Esophagus squamous epithelium (tissue), 4 donors: Measurements from ENCODE around the gene LCN9.

Experiments
- CTCF ChIP-seq, 6 experiments: fragments of 450-650 bp in 4 of 6; fragments of 200-600 bp in 2 of 6; sonication (generic) in 2 of 6; IDR thresholded peaks; one replicate each; pipeline ENCODE4 v1.5.1; 2016 to 2019; ENCODE audit warnings: antibody characterized with exemption in 6 of 6, mild to moderate bottlenecking in 4 of 6, moderate library complexity in 4 of 6
- POLR2A ChIP-seq, 4 donors: fragments of 450-650 bp; IDR thresholded peaks; one replicate each; pipeline ENCODE4 v1.6.1; 2017; ENCODE audit warnings: antibody characterized with exemption in 4 of 4, mild to moderate bottlenecking in 4 of 4, moderate library complexity in 3 of 4

GRCh38 chr9:135619599-135619886 is 43.6 kb upstream of the LCN9 start:
- no peak for TF ChIP-seq CTCF (IDR thresholded peaks at IDR 0.05)
- no peak for TF ChIP-seq POLR2A (IDR thresholded peaks at IDR 0.05)
